Measurements from ENCODE around the gene PDE9A.

DNA sequence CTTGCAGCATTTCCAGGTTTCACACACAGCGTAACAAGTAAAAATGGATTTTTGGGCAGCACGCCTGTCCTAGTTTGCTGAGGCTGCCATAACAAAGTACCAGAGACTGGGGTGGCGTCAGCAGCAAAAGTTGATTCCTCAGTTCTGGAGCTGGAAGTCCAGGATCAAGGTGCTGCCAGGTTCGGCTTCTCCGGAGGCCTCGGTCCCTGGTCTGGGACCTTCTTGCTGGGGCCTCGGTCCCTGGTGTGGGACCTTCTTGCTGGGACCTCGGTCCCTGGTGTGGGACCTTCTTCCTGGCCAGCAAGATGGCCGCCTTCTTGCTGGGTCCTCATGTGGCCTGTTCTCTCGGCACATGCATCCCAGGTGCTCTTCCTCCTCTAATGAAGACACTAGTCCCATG is 104.0 kb downstream of the PDE9A start:
- no peak for TF ChIP-seq POLR2AphosphoS5 (IDR thresholded peaks at IDR 0.05)
- TF ChIP-seq POLR2A (IDR thresholded peaks at IDR 0.05; ENCODE audit: low read depth): no peak

Data from esophagus muscularis mucosa (tissue), 2 donors.